LNCAP (cell line): Measurements from ENCODE around the gene KCNG2.

Experiments
- CTCF ChIP-seq: fragments of 450-650 bp; IDR thresholded peaks from 2 replicates; pipeline ENCODE4 v1.5.1; 2017; ENCODE audit warnings: mild to moderate bottlenecking

KCNG2 gene

GRCh38 chr18:79917853-79918614 is 120.3 kb downstream of the KCNG2 start:
- no peak for TF ChIP-seq CTCF

GRCh38 chr18:79918615-79919011 is 120.9 kb downstream of the KCNG2 start:
- TF ChIP-seq CTCF = no peak

DNA sequence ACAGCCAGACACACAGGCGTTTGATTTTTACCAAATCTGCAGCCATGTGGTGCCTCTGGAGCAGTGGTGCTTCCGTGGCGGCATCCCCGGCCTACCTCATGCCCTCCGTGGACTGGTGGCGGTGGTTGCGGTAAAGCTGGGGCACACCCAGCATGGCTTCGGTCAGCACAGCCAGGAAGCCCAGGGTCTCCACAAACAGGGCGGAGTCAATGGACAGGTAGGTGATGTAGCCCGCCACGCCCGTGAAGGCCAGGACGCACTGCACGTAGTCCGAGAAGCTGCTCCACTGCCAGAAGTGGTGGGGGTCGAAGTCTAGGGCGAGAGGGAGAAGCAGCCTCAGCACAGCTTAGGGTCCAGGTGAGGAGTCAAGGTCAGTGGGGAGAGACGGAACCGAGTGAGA is 121.4 kb downstream of the KCNG2 start:
- TF ChIP-seq CTCF = no peak

DNA sequence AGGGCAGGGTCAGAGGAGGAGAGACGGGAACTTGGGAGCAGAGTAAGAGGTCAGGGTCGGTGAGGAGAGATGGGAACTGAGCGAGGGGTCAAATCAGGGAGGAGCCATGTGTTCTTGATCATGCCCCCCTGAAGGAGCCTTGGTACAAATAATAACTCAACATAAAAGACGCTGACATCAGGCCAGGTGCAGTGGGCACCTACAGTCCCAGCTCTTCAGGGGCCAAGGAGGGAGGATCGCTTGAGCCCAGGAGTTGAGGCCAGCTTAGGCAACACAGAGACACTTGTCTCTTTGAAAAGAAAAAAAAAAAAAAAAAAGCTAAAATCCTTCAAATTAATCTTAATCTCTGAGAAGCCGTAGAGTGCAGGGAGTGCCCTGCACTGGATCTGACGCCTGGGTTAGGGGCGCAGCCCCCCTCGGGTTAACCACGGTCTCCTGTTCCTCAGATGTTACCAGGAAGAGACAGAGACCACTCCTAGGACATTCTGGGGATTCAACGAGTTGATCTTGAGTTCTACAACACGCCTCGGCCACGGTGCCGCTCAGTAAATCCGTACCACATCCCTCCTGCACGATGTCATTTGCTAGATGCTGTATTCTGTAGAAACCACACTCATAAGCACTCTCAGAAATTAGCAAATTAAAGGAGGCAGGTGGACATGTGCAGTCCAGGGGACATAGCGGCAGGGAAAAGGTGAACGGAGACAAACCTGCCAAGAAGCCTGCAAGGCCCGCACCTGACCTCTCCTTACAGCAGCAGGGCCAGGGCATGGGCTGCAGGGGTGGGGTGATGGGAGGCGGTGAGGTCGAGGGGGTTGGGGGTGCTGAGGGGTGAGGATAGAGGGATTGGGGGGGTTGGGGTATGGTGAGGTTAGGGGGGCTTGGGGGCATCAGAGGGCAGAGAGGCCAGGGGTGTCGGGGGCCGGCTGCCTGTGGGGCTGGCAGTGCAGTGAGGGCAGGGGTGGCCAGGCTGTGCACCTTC is 124.5 kb downstream of the KCNG2 start:
- no peak for TF ChIP-seq CTCF

DNA sequence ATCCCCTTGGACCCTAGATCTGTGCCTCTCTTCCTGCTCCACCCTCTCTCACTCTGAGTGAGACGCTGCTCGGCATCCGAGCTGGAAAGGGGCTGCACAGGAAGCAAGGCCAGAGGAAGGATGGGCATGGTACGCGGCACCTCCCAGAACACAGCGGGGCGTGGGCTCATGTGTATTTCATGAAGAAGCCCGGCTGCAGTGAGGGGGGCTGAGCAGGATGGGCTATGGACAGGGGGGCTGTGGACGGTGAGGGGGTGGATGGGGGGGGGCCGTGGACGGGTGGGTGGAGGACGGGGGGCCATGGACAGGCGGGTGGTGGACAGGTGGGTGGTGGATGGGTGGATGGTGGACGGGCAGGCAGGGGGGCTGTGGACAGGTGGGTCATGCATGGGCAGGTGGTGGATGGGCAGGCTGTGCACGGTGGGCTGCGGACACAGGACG is 125.3 kb downstream of the KCNG2 start:
- TF ChIP-seq CTCF = no peak

- no peak for TF ChIP-seq CTCF
Measured at GRCh38 chr18:79923896-79924585, 126.3 kb downstream of the KCNG2 start.
